ENCODE data around the gene GLTP. TPM values are rescaled to one million over a fixed set of nuclear protein-coding genes. Genes with fewer than 3 reads are reported as not detected.
"Not testable (repeated sequence)": the region's sequence is repeated elsewhere in the genome, so short reads cannot be mapped to it uniquely, and the experiment has no call there.

Gene GLTP
- polyA plus RNA-seq, 1 donor from 2014 or later = 47.8 TPM

DNA sequence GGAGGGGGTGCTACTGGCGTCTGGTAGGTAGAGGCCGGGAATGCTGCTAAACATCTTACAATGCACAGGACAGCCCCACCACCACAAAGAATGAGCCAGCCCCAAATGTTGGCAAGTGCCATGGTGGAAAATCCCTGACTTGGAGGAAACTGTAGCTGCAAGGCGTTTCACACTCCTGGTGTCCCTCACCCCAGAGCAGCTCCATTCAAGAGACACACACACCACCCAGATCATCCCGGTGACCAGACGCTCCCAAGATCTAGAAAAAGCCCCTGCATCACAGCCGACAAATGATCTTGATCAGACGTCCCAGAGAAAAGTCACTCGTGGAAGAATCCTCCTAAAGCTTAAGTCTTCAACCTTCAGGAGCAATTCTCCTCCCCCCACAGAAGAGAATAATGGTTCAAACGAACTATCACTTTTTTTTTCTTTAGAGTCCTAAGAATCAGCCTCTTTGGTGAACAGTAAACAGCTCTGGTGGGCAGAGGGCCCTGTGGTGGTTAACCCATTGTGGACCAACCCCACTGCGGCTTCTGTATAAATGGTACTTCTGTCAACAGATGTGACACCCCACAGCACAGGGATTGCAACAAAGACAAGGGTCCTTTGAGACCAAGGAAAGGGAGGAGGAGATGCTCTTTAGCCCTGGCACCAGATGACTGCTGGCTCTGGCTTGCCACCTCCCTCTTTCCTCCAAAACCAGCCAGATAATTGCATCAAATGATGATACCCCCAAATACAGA, 2.7 kb downstream of the GLTP start:
- no peaks in the 10 kb centered on the region for H3K27me3 Mint-ChIP-seq
- H3K4me3 Mint-ChIP-seq = peak overlapping the region in 3 of 4 donors; percentile 86 to 87 (median 87)
- peaks cover 2% of the 10 kb centered on the region for H3K36me3 Mint-ChIP-seq
- peak overlapping the region in 2 of 3 donors; percentile 62 to 89 for H3K27ac Mint-ChIP-seq
- no peaks in the 10 kb centered on the region for H3K9me3 Mint-ChIP-seq
- peaks cover 26 to 47% (median 34%) of the 10 kb centered on the region in 3 donors for H3K4me1 Mint-ChIP-seq

GRCh38 chr12:109876406-109876805, 3.9 kb downstream of the GLTP start:
- H3K4me1 Mint-ChIP-seq = peaks cover 26 to 47% (median 34%) of the 10 kb centered on the region in 3 donors
- no peaks in the 10 kb centered on the region for H3K27me3 Mint-ChIP-seq
- H3K36me3 Mint-ChIP-seq = peaks cover 2% of the 10 kb centered on the region
- no peaks in the 10 kb centered on the region for H3K9me3 Mint-ChIP-seq
- peak overlapping the region in 2 of 4 donors; percentile 35 to 75 for H3K4me3 Mint-ChIP-seq
- peak overlapping the region in 1 of 3 donors; percentile 45 for H3K27ac Mint-ChIP-seq

DNA sequence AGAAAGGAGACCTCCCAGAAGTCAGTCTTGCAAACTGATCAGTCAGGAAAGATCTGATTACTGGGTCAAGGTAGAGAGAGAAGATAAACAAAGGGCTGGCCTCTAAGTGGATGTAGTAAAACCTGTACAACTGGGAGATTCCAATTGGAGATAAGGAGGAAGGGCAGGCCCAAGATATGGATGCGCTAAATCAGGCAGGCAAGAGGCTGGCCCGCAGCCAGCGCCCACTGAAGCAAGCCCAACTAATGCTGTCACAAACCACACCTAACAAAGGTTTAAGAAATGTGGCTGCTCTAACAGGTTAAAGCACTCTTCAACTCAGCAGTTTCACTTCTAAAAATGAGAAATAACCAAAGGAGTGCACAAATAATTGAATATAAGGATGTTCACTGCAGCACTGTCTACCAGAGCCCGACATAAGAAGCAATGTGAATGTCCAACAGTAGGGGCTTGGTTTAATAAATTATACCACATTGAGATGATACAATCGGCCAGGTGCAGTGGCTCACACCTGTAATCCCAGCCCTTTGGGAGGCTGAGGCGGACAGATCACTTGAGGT, 4.7 kb downstream of the GLTP start:
- peak overlapping the region in 2 of 3 donors; percentile 45 to 68 for H3K27ac Mint-ChIP-seq
- no peaks in the 10 kb centered on the region for H3K9me3 Mint-ChIP-seq
- peaks cover 28 to 41% (median 32%) of the 10 kb centered on the region in 3 donors for H3K4me1 Mint-ChIP-seq
- peak overlapping the region in 3 of 4 donors; percentile 69 to 75 (median 73) for H3K4me3 Mint-ChIP-seq
- H3K27me3 Mint-ChIP-seq = no peaks in the 10 kb centered on the region
- peaks cover 2% of the 10 kb centered on the region for H3K36me3 Mint-ChIP-seq

GRCh38 chr12:109873653-109874052, 6.7 kb downstream of the GLTP start:
- Mint-ChIP-seq H3K27ac (no peak overlapping the region), H3K27me3 (no peaks in the 10 kb centered on the region)

GRCh38 chr12:109871668-109872314, 8.6 kb downstream of the GLTP start:
- no peak overlapping the region for H3K4me3 Mint-ChIP-seq
- H3K36me3 Mint-ChIP-seq = peaks cover 2% of the 10 kb centered on the region
- H3K9me3 Mint-ChIP-seq = no peaks in the 10 kb centered on the region
- H3K27ac Mint-ChIP-seq = no peak overlapping the region
- no peaks in the 10 kb centered on the region for H3K27me3 Mint-ChIP-seq
- H3K4me1 Mint-ChIP-seq = peaks cover 14 to 21% (median 17%) of the 10 kb centered on the region in 3 donors

More at GRCh38 chr12:109873653-109874052, 6.7 kb downstream of the GLTP start:
- Mint-ChIP-seq H3K4me3 (no peak overlapping the region), H3K4me1 (peaks cover 22 to 31% (median 22%) of the 10 kb centered on the region in 3 donors), H3K36me3 (peaks cover 2% of the 10 kb centered on the region), H3K9me3 (no peaks in the 10 kb centered on the region)

DNA sequence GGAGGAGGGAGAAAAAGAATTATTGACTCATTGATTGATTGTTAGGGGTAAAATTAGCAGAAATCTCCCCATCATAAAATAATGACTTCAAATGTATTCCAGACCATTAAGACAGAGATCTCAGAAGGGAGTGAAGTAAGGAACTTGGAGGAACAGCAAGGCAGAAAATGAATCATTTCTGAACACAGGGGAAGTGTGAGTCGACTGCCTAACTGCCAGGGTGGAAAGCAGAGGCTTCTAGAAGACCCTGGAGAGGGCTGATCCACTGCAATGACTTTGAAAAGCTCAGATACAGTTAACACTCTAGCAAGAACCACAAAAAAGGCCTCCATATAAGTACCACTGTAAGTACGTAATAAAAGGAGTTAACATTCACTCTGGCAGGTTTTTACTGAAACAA, 9.7 kb downstream of the GLTP start:
- Mint-ChIP-seq H3K27me3 (no peaks in the 10 kb centered on the region), H3K27ac (peak overlapping the region in 1 of 3 donors; percentile 22), H3K4me1 (peaks cover 4 to 18% (median 16%) of the 10 kb centered on the region in 3 donors), H3K4me3 (no peak overlapping the region), H3K36me3 (no peaks in the 10 kb centered on the region), H3K9me3 (no peaks in the 10 kb centered on the region)

DNA sequence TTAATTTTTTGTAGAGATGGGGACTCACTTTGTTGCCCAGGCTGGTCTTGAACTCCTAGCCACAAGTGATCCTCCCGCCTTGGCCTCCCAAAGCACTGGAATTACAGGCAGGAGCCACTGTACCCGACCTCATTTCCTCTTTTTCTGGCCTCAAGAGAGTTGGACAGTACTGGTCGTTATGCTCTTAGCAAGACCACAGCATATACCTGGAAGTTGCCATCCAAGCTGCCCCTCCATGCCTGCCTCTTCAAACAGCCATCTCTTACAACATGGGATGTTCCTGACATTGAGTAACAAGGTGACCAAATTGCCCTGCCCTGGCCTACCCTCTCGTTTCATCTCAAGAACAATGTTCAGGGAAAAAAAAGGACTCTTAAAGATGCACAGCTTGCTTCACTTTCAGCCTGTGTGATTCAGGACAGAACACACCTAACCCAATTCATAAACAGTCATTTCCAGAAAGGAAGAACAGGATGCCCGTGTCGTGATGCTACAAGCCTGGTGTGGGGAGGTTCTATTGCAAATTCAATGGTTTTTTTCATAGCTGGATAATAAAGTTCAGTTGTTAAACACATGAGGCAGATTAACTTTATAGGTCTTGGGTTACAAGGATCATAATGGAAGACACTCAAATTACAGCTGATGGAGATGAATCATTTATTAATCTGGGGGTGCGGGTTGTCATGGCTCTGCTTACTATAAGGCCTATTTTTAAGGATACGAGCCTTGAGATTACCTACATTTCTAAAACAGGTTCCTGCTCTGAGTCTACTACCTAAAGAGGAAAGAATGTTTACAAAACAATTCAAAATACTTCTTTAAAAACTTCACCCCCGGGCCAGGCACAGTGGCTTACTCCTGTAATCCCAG, 11.9 kb downstream of the GLTP start:
- H3K27ac Mint-ChIP-seq = peak overlapping the region in 1 of 3 donors; percentile 39
- no peaks in the 10 kb centered on the region for H3K27me3 Mint-ChIP-seq
- peaks cover 3 to 10% (median 9%) of the 10 kb centered on the region in 3 donors for H3K4me1 Mint-ChIP-seq
- H3K9me3 Mint-ChIP-seq = no peaks in the 10 kb centered on the region
- H3K36me3 Mint-ChIP-seq = no peaks in the 10 kb centered on the region
- H3K4me3 Mint-ChIP-seq = no peak overlapping the region

GRCh38 chr12:109864916-109865315, 15.4 kb downstream of the GLTP start:
- H3K4me3 Mint-ChIP-seq = no peak overlapping the region
- H3K36me3 Mint-ChIP-seq = no peaks in the 10 kb centered on the region
- H3K9me3 Mint-ChIP-seq = no peaks in the 10 kb centered on the region
- no peaks in the 10 kb centered on the region for H3K27me3 Mint-ChIP-seq
- H3K27ac Mint-ChIP-seq = no peak overlapping the region
- H3K4me1 Mint-ChIP-seq = peaks cover 3 to 7% (median 4%) of the 10 kb centered on the region in 3 donors

DNA sequence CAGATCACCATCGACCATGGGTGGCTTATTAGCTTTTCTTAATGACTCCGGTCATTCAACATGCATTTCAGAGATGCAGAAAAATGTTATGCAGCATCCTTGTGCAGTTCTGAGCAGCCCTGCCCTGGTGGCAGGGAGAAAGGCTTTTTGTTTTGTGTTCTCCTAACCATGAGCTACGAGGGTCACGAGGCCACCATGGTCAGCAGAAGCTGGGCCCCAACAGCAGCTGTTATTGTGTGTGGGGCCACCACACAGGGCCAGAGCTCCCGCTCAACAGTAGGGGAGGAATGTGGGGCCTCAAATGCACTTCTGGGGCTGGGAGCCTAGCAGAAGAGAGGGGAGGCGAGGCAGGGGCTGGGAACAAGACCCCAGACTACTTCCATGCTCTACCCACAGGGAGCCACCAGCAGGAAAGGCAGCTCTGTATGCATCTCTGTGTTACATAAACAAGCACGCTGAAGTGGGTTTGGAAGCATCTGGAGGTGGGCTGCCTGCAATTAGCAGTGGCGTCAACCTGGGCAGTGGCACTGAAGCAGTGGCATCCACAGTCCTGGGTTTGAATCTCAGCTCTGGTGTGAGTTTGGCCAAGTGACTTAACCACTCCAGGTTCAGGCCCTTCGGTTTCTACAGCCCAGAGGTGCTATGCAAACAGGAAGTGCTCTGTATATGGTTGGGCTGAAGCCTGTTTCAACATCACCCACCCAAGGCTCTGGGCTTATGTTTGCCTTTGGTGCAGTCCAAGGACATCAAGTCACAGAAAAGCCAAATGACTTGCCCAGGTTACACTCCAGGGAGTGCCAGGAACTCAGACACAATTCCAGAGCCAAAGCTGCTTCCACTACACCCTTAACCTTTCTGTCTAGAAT, 16.3 kb downstream of the GLTP start:
- H3K4me3 Mint-ChIP-seq = peak overlapping the region in 1 of 4 donors; percentile 52
- no peaks in the 10 kb centered on the region for H3K27me3 Mint-ChIP-seq
- H3K36me3 Mint-ChIP-seq = no peaks in the 10 kb centered on the region
- H3K4me1 Mint-ChIP-seq = peaks cover 3 to 7% (median 4%) of the 10 kb centered on the region in 3 donors
- no peaks in the 10 kb centered on the region for H3K9me3 Mint-ChIP-seq
- H3K27ac Mint-ChIP-seq = peak overlapping the region in 1 of 3 donors; percentile 16

DNA sequence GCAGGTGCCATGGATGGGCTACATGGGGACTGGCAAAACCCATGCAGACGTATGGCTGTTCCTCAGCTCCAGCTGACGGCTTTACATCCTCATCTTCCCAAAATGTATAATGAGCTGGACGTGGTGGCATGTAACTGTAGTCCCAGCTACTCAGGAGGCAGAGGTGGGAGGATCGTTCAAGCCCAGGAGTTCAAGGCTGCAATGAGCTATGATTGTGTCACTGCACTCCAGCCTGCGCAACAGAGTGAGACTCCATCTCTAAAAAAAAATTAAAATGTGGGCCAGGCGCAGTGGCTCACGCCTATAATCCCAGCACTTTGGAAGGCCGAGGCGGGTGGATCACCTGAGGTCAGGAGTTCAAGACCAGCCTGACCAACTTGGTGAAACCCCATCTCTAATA, 17.9 kb downstream of the GLTP start:
- not testable (repeated sequence) for H3K9me3 Mint-ChIP-seq, H3K36me3 Mint-ChIP-seq, H3K27me3 Mint-ChIP-seq, H3K27ac Mint-ChIP-seq, H3K4me3 Mint-ChIP-seq, H3K4me1 Mint-ChIP-seq

GRCh38 chr12:109861689-109862314, 18.5 kb downstream of the GLTP start:
- no peaks in the 10 kb centered on the region for H3K9me3 Mint-ChIP-seq

DNA sequence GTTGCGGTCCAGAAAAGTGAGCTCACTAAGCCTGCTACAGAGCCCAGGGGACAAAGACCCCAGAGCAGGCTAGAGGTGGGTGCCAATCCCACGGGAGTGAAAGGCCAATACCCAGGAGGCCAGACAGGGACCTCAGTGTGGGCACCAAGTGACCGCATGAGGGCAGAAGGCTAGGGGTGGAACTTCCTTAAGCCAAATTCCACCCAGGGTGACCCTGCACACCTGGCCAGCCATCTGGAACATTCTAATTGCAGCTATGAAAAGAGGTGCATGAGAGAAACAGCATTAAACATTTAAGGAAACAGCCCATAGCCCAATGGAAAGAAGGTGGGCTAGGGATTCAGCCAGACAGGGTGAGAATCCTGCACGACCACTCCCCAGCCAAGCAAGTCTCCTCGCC, 19.4 kb downstream of the GLTP start:
- no peaks in the 10 kb centered on the region for H3K9me3 Mint-ChIP-seq
- peaks cover 1% of the 10 kb centered on the region for H3K36me3 Mint-ChIP-seq
- H3K27ac Mint-ChIP-seq = no peak overlapping the region

More at GRCh38 chr12:109861689-109862314, 18.5 kb downstream of the GLTP start:
- Mint-ChIP-seq H3K36me3 (peaks cover 1% of the 10 kb centered on the region), H3K4me3 (no peak overlapping the region), H3K27me3 (no peaks in the 10 kb centered on the region), H3K27ac (no peak overlapping the region), H3K4me1 (peaks cover 3 to 6% (median 4%) of the 10 kb centered on the region in 3 donors)

DNA sequence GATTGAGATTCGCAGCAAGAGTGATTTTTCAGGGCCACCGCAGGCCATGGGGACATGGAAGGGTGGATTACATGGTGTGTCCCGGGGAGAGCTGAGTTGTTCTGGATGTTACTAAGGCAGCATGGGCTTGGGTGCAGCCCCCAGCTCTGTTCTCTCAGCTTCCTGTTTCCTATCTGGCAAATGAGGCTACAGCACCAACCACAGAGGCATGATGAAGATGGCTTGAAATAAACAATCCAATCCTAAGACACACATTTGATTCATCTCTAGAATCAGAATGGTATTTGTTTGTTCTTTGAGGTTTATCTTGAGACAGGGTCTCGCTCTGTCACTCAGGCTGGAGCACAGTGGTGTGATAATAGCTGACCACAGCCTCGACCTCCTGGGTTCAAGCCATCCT, 21.6 kb downstream of the GLTP start:
- Mint-ChIP-seq H3K4me3 (no peak overlapping the region), H3K4me1 (peaks cover 0 to 3% (median 0%) of the 10 kb centered on the region in 3 donors), H3K9me3 (no peaks in the 10 kb centered on the region), H3K27me3 (no peaks in the 10 kb centered on the region), H3K36me3 (peaks cover 1% of the 10 kb centered on the region), H3K27ac (no peak overlapping the region)

More for the DNA sequence above, 19.4 kb downstream of the GLTP start:
- no peak overlapping the region for H3K4me3 Mint-ChIP-seq
- H3K27me3 Mint-ChIP-seq = no peaks in the 10 kb centered on the region
- peaks cover 1 to 6% (median 3%) of the 10 kb centered on the region in 3 donors for H3K4me1 Mint-ChIP-seq
